GM12865 (cell line): ENCODE measurements around the gene EFHD1.

ENCODE experiments used
- DNase-seq: peaks from one replicate; pipeline ENCODE4 v3.0.0; 2010; ENCODE audit warnings: low read depth
- H3K4me3 ChIP-seq: 2 replicates; pipeline ENCODE4 v1.5.1; 2011; ENCODE audit warnings: mild to moderate bottlenecking, low read depth, low read length, control low read depth
- TF ChIP-seq, protein P1 (sequence below): IDR thresholded peaks from 2 replicates; pipeline ENCODE4 v1.5.1; 2011; ENCODE audit warnings: low read length, control low read depth, low read depth, inconsistent platforms; ENCODE audit not compliant: insufficient read depth; ENCODE audit errors: missing control alignments

Gene EFHD1

GRCh38 chr2:232662486-232663260 is 29.3 kb downstream of the EFHD1 start:
- no peak overlapping the region for H3K4me3 ChIP-seq
- no peak for DNase-seq
- TF ChIP-seq, protein P1, sequence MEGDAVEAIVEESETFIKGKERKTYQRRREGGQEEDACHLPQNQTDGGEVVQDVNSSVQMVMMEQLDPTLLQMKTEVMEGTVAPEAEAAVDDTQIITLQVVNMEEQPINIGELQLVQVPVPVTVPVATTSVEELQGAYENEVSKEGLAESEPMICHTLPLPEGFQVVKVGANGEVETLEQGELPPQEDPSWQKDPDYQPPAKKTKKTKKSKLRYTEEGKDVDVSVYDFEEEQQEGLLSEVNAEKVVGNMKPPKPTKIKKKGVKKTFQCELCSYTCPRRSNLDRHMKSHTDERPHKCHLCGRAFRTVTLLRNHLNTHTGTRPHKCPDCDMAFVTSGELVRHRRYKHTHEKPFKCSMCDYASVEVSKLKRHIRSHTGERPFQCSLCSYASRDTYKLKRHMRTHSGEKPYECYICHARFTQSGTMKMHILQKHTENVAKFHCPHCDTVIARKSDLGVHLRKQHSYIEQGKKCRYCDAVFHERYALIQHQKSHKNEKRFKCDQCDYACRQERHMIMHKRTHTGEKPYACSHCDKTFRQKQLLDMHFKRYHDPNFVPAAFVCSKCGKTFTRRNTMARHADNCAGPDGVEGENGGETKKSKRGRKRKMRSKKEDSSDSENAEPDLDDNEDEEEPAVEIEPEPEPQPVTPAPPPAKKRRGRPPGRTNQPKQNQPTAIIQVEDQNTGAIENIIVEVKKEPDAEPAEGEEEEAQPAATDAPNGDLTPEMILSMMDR: no peak

- no peak for DNase-seq
- TF ChIP-seq, protein P1: no peak
These were observed 32.8 kb downstream of the EFHD1 start for GRCh38 chr2:232666051-232666805.

DNA sequence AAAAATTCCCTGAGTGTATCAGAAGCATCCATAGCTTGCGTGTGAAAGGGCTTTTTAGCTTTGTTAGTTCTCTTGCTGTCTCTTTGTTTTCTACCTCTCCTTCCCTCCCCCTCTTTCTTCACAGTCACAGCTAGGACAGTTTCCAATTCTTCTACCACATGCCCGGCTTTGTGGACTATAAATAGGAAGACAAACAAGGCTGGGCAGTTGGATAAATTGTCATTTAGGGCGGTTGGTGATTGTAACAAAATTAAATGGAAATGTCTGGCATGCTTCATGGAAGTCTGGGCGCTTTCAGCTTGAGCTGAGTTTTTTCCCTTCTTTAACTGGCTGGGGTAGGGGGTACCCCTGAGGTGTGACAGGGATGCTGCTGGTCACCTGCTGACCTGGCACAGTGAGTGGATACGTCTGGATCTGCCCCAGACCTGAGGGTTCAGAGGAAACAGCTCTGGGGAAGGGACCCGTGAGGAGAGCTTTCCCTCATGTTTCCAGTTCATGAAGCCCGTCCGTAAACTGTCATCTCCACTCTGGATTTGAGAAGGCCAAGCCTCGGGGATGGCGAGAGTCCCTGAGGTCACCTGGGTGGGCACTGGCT is 34.7 kb downstream of the EFHD1 start:
- DNase-seq: no peak
- TF ChIP-seq, protein P1: no peak
- H3K4me3 ChIP-seq: no peak overlapping the region

More at GRCh38 chr2:232666051-232666805, 32.8 kb downstream of the EFHD1 start:
- no peak overlapping the region for H3K4me3 ChIP-seq

DNA sequence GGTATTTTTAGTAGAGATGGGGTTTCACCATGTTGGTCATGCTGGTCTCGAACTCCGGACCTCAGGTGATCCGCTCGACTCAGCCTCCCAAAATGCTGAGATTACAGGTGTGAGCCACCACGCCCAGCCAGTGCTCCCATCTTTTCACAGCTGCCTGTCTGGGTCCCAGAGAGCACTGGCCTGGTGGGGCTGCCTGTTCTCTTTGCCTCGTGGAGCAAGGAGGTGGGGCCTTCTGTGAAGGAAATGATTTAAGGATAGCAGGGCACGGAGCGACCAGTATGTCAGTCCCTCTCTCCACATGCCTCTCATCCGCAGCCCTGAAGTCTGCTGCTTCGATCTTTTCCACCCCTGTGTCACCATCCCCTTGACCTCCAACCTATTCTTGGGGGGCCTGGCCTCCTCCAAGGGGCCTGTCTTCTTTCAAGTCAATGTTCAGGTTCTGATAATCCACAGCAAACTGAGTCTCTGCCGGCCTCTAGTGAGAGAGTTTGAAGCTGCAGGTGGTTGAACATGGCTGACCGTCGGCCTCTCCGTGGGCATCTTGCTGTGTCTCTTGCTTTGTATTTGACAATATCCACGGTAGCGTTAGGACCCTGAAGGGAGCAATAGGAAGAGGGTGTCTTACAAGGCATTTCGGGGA is 35.5 kb downstream of the EFHD1 start:
- peak; percentile 5 for DNase-seq
- H3K4me3 ChIP-seq: no peak overlapping the region
- TF ChIP-seq, protein P1: peak; percentile 24

- no peak overlapping the region for H3K4me3 ChIP-seq
- no peak for DNase-seq
- TF ChIP-seq, protein P1: no peak
These were observed 39.2 kb downstream of the EFHD1 start for GRCh38 chr2:232672588-232672987.

DNA sequence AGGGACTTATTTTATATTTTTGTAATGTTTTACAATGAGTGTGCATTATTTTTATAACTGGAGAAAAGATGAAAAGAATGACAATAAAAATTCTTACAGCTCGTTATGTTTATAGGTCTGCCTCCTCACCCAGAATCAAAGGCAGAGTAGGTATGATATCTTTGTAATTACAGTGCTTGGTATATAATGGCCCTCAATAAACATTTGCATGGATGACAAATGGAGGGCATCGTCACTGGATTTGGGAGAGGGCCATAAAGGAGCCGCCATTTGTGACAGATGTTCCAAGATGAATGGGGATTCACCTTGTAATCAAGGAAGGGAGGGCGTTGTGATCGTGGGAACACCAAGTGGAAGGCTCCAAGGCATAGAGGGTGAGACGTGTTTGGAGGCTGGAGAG is 41.1 kb downstream of the EFHD1 start:
- TF ChIP-seq, protein P1: no peak
- no peak for DNase-seq
- no peak overlapping the region for H3K4me3 ChIP-seq
